SK-N-MC (cell line): ENCODE results near the gene TMCC3.

Experiments
- EZH2 ChIP-seq: fragments of 200-600 bp; sonication (generic); IDR thresholded peaks from one replicate; pipeline ENCODE4 v1.6.1; 2017; ENCODE audit warnings: antibody characterized with exemption
- FOXP2 ChIP-seq: optimal IDR thresholded peaks from 2 replicates; pipeline ENCODE3; 2011; ENCODE audit warnings: mild to moderate bottlenecking, moderate library complexity; ENCODE audit not compliant: insufficient read depth; ENCODE audit errors: extremely low read length, control extremely low read depth
- POLR2AphosphoS5 ChIP-seq: IDR thresholded peaks from 2 replicates; pipeline ENCODE4 v1.6.1; 2012; ENCODE audit warnings: mild to moderate bottlenecking, low read depth, low read length, borderline replicate concordance

DNA sequence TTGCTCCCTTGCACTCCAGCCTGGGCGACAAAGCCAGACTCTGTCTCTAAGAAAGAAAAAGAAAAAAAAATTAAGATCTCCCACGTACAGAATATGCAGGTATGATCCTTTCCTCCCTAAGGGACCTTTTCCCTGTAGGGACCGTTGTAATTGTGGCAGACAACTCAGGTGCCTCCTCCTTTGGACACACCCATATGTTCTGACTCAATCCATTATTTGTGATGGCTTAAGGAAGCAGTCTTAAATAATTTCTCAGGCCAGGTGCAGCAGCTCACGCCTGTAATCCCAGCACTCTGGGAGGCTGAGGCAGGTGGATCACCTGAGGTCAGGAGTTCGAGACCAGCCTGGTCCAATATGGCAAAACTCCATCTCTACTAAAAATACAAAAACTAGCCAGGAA lies 53.1 kb downstream of the TMCC3 start:
- TF ChIP-seq EZH2 (no peak), FOXP2 (no peak), POLR2AphosphoS5 (no peak)
